GM23338 (cell line): Measurements from ENCODE around the gene CIAO2A. TPM values are rescaled to one million over a fixed set of nuclear protein-coding genes. Genes with fewer than 3 reads are reported as not detected.

Source experiments
- ATAC-seq: fragments of 200-7000 bp; cut with Tn5 transposase; 3 replicates; pipeline ENCODE4 v1.9.1; 2020
- DNase-seq: peaks from one replicate; pipeline ENCODE4 v3.0.0-alpha.2; 2015; ENCODE audit warnings: low spot score
- H2AFZ ChIP-seq: fragments of 200-600 bp; sonication (generic); 2 replicates; pipeline ENCODE4 v1.8.0; 2016; ENCODE audit warnings: antibody characterized with exemption, mild to moderate bottlenecking, moderate library complexity
- H3F3A ChIP-seq: fragments of 200-600 bp; sonication (generic); replicated peaks from 2 replicates; pipeline ENCODE4 v1.8.0; 2017; ENCODE audit warnings: antibody characterized with exemption, mixed run types, low read depth
- H3K27ac ChIP-seq: fragments of 200-600 bp; sonication (generic); 2 replicates; pipeline ENCODE4 v1.6.1; 2016; ENCODE audit warnings: low read depth
- H3K27me3 ChIP-seq: fragments of 200-600 bp; sonication (generic); 2 replicates; pipeline ENCODE4 v1.8.0; 2016; ENCODE audit warnings: mild to moderate bottlenecking, mixed run types, moderate library complexity; ENCODE audit not compliant: insufficient read depth
- H3K36me3 ChIP-seq: fragments of 200-600 bp; sonication (generic); 2 replicates; pipeline ENCODE4 v1.8.0; 2016; ENCODE audit warnings: mild to moderate bottlenecking; ENCODE audit not compliant: insufficient read depth
- H3K4me1 ChIP-seq: fragments of 200-600 bp; sonication (generic); 2 replicates; pipeline ENCODE4 v1.8.0; 2016; ENCODE audit warnings: mild to moderate bottlenecking, moderate library complexity; ENCODE audit not compliant: insufficient read depth
- H3K4me2 ChIP-seq: fragments of 200-600 bp; sonication (generic); 2 replicates; pipeline ENCODE4 v1.7.1; 2017; ENCODE audit warnings: mixed run types
- H3K4me3 ChIP-seq: fragments of 200-600 bp; sonication (generic); 2 replicates; pipeline ENCODE4 v1.6.1; 2016; ENCODE audit warnings: mixed run types
- H3K79me2 ChIP-seq: fragments of 200-600 bp; sonication (generic); replicated peaks from 2 replicates; pipeline ENCODE4 v1.8.0; 2017; ENCODE audit warnings: mild to moderate bottlenecking; ENCODE audit not compliant: insufficient read depth
- H3K9me2 ChIP-seq: fragments of 200-600 bp; sonication (generic); 2 replicates; pipeline ENCODE4 v1.8.0; 2017; ENCODE audit not compliant: insufficient read depth
- H4K20me1 ChIP-seq: fragments of 200-600 bp; sonication (generic); replicated peaks from 2 replicates; pipeline ENCODE4 v1.8.0; 2017; ENCODE audit warnings: mild to moderate bottlenecking; ENCODE audit not compliant: insufficient read depth
- H3K27ac Mint-ChIP-seq: 2 replicates; pipeline ENCODE4 v1.8.0; 2020; ENCODE audit warnings: inconsistent platforms, mild to moderate bottlenecking, moderate library complexity, mixed read lengths
- H3K27me3 Mint-ChIP-seq: 3 replicates; pipeline ENCODE4 v1.8.0; 2022; ENCODE audit warnings: low read depth, mild to moderate bottlenecking, moderate library complexity, mixed read lengths, inconsistent platforms; ENCODE audit not compliant: insufficient read depth, poor library complexity
- H3K36me3 Mint-ChIP-seq: 3 replicates; pipeline ENCODE4 v1.8.0; 2021; ENCODE audit warnings: low read depth, mild to moderate bottlenecking, inconsistent platforms, moderate library complexity, mixed read lengths
- H3K4me1 Mint-ChIP-seq: 3 replicates; pipeline ENCODE4 v1.8.0; 2020; ENCODE audit warnings: mild to moderate bottlenecking, inconsistent platforms, mixed read lengths
- H3K4me3 Mint-ChIP-seq: 3 replicates; pipeline ENCODE4 v1.8.0; 2021; ENCODE audit warnings: moderate library complexity, mild to moderate bottlenecking, inconsistent platforms, mixed read lengths
- H3K9me3 Mint-ChIP-seq: 3 replicates; pipeline ENCODE4 v1.8.0; 2020; ENCODE audit warnings: moderate library complexity, mild to moderate bottlenecking, inconsistent platforms, mixed read lengths
- CREB1 ChIP-seq: fragments of 250-450 bp; sonication (Bioruptor Pico); IDR thresholded peaks from 2 replicates; pipeline ENCODE4 v1.5.0; 2020; ENCODE audit warnings: low read depth, mild to moderate bottlenecking, moderate library complexity
- EZH2 ChIP-seq: fragments of 200-600 bp; sonication (generic); IDR thresholded peaks from one replicate; pipeline ENCODE4 v1.8.0; 2017; ENCODE audit warnings: antibody characterized with exemption, mild to moderate bottlenecking, low read depth; ENCODE audit not compliant: unreplicated experiment
- EZH2phosphoT487 ChIP-seq: fragments of 200-600 bp; sonication (generic); IDR thresholded peaks from one replicate; pipeline ENCODE4 v1.8.1; 2018; ENCODE audit warnings: antibody characterized with exemption; ENCODE audit not compliant: unreplicated experiment
- JUNB ChIP-seq: IDR thresholded peaks from one replicate; pipeline ENCODE4 v1.6.1; 2016; ENCODE audit warnings: antibody characterized with exemption; ENCODE audit not compliant: unreplicated experiment
- NANOG ChIP-seq: IDR thresholded peaks from 2 replicates; pipeline ENCODE4 v1.6.1; 2016; ENCODE audit warnings: antibody characterized with exemption, borderline replicate concordance
- POLR2AphosphoS5 ChIP-seq: IDR thresholded peaks from 2 replicates; pipeline ENCODE4 v1.6.1; 2016; ENCODE audit warnings: antibody characterized with exemption, low read depth
- STAT1 ChIP-seq: IDR thresholded peaks from one replicate; pipeline ENCODE4 v1.6.1; 2016; ENCODE audit warnings: antibody characterized with exemption; ENCODE audit not compliant: unreplicated experiment
- ZNF114 ChIP-seq: fragments of 250-450 bp; sonication (Bioruptor Pico); IDR thresholded peaks from 2 replicates; pipeline ENCODE4 v1.5.0; 2020; ENCODE audit warnings: mild to moderate bottlenecking, moderate library complexity
- ZNF331 ChIP-seq: fragments of 250-450 bp; sonication (Bioruptor Pico); IDR thresholded peaks from 2 replicates; pipeline ENCODE4 v1.5.0; 2020; ENCODE audit warnings: low read depth, mild to moderate bottlenecking, moderate library complexity
- polyA plus RNA-seq: library from polyadenylated mRNA; unstranded; fragments of >200 nt; fragmentation: Nextera tagmentation; extraction: Ambion mirVana; gene quantifications from 2 replicates; pipeline ENCODE4 v1.2.1, GENCODE V29; 2016
- total RNA-seq: library from RNA; depleted of rRNA; stranded (reverse); fragments of >200 nt; shearing (Covaris generic); gene quantifications from 2 replicates; pipeline ENCODE4 v1.2.3, GENCODE V29; 2014
- TF ChIP-seq, protein P1 (sequence below): IDR thresholded peaks from 2 replicates; pipeline ENCODE4 v1.6.1; 2016; ENCODE audit warnings: antibody characterized with exemption
- TF ChIP-seq, protein P2 (sequence below): IDR thresholded peaks from one replicate; pipeline ENCODE4 v1.6.1; 2018; ENCODE audit warnings: antibody characterized with exemption; ENCODE audit not compliant: unreplicated experiment
- TF ChIP-seq, protein P3 (sequence below): fragments of 250-450 bp; sonication (Bioruptor Pico); IDR thresholded peaks from 2 replicates; pipeline ENCODE4 v1.5.0; 2020; ENCODE audit warnings: mild to moderate bottlenecking, moderate library complexity

The CIAO2A gene
- total and polyA plus RNA-seq, 2 experiments from 2014 or later, result 132 to 318 TPM

DNA sequence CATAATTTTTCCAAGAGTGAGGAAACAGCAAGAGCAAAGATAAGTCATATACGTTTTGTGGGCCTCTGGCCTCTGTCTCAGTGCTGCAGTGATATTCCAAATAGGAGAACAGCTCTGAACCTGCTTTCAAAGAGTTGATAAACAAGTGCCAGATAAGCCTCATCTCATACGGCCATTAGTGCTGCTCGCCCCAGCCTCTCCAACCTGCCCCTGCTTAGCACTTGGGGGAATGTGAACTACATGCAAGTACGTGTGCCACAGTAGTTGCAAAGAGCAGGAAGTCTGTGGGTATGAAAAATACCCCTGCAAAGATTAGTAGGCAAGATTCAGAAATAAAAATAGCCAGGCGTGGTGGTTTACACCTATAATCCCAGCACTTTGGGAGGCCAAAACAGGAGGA lies 61.3 kb downstream of the CIAO2A start:
- TF ChIP-seq JUNB (no peak), STAT1 (no peak), ZNF331 (no peak), EZH2 (no peak), EZH2phosphoT487 (no peak), NANOG (no peak), POLR2AphosphoS5 (no peak), CREB1 (CRISPR knock-in tag) (no peak), ZNF114 (CRISPR knock-in tag) (no peak)
- TF ChIP-seq, protein P1, sequence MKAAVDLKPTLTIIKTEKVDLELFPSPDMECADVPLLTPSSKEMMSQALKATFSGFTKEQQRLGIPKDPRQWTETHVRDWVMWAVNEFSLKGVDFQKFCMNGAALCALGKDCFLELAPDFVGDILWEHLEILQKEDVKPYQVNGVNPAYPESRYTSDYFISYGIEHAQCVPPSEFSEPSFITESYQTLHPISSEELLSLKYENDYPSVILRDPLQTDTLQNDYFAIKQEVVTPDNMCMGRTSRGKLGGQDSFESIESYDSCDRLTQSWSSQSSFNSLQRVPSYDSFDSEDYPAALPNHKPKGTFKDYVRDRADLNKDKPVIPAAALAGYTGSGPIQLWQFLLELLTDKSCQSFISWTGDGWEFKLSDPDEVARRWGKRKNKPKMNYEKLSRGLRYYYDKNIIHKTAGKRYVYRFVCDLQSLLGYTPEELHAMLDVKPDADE, result no peak
- TF ChIP-seq, protein P2, sequence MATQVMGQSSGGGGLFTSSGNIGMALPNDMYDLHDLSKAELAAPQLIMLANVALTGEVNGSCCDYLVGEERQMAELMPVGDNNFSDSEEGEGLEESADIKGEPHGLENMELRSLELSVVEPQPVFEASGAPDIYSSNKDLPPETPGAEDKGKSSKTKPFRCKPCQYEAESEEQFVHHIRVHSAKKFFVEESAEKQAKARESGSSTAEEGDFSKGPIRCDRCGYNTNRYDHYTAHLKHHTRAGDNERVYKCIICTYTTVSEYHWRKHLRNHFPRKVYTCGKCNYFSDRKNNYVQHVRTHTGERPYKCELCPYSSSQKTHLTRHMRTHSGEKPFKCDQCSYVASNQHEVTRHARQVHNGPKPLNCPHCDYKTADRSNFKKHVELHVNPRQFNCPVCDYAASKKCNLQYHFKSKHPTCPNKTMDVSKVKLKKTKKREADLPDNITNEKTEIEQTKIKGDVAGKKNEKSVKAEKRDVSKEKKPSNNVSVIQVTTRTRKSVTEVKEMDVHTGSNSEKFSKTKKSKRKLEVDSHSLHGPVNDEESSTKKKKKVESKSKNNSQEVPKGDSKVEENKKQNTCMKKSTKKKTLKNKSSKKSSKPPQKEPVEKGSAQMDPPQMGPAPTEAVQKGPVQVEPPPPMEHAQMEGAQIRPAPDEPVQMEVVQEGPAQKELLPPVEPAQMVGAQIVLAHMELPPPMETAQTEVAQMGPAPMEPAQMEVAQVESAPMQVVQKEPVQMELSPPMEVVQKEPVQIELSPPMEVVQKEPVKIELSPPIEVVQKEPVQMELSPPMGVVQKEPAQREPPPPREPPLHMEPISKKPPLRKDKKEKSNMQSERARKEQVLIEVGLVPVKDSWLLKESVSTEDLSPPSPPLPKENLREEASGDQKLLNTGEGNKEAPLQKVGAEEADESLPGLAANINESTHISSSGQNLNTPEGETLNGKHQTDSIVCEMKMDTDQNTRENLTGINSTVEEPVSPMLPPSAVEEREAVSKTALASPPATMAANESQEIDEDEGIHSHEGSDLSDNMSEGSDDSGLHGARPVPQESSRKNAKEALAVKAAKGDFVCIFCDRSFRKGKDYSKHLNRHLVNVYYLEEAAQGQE, result no peak
- TF ChIP-seq, protein P3, sequence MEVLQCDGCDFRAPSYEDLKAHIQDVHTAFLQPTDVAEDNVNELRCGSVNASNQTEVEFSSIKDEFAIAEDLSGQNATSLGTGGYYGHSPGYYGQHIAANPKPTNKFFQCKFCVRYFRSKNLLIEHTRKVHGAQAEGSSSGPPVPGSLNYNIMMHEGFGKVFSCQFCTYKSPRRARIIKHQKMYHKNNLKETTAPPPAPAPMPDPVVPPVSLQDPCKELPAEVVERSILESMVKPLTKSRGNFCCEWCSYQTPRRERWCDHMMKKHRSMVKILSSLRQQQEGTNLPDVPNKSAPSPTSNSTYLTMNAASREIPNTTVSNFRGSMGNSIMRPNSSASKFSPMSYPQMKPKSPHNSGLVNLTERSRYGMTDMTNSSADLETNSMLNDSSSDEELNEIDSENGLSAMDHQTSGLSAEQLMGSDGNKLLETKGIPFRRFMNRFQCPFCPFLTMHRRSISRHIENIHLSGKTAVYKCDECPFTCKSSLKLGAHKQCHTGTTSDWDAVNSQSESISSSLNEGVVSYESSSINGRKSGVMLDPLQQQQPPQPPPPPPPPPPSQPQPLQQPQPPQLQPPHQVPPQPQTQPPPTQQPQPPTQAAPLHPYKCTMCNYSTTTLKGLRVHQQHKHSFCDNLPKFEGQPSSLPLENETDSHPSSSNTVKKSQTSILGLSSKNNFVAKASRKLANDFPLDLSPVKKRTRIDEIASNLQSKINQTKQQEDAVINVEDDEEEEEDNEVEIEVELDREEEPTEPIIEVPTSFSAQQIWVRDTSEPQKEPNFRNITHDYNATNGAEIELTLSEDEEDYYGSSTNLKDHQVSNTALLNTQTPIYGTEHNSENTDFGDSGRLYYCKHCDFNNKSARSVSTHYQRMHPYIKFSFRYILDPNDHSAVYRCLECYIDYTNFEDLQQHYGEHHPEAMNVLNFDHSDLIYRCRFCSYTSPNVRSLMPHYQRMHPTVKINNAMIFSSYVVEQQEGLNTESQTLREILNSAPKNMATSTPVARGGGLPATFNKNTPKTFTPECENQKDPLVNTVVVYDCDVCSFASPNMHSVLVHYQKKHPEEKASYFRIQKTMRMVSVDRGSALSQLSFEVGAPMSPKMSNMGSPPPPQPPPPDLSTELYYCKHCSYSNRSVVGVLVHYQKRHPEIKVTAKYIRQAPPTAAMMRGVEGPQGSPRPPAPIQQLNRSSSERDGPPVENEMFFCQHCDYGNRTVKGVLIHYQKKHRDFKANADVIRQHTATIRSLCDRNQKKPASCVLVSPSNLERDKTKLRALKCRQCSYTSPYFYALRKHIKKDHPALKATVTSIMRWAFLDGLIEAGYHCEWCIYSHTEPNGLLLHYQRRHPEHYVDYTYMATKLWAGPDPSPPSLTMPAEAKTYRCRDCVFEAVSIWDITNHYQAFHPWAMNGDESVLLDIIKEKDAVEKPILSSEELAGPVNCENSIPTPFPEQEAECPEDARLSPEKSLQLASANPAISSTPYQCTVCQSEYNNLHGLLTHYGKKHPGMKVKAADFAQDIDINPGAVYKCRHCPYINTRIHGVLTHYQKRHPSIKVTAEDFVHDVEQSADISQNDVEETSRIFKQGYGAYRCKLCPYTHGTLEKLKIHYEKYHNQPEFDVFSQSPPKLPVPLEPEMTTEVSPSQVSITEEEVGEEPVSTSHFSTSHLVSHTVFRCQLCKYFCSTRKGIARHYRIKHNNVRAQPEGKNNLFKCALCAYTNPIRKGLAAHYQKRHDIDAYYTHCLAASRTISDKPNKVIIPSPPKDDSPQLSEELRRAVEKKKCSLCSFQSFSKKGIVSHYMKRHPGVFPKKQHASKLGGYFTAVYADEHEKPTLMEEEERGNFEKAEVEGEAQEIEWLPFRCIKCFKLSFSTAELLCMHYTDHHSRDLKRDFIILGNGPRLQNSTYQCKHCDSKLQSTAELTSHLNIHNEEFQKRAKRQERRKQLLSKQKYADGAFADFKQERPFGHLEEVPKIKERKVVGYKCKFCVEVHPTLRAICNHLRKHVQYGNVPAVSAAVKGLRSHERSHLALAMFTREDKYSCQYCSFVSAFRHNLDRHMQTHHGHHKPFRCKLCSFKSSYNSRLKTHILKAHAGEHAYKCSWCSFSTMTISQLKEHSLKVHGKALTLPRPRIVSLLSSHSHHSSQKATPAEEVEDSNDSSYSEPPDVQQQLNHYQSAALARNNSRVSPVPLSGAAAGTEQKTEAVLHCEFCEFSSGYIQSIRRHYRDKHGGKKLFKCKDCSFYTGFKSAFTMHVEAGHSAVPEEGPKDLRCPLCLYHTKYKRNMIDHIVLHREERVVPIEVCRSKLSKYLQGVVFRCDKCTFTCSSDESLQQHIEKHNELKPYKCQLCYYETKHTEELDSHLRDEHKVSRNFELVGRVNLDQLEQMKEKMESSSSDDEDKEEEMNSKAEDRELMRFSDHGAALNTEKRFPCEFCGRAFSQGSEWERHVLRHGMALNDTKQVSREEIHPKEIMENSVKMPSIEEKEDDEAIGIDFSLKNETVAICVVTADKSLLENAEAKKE (CRISPR knock-in tag), result no peak
- no peaks in the 10 kb centered on the region for H3K9me2 ChIP-seq
- no peaks in the 10 kb centered on the region for H3F3A ChIP-seq
- H3K4me3 ChIP-seq, result no peak overlapping the region
- DNase-seq, result no peak
- H3K27me3 ChIP-seq, result no peaks in the 10 kb centered on the region
- no peak overlapping the region for H3K4me2 ChIP-seq
- no peak overlapping the region for H2AFZ ChIP-seq
- Mint-ChIP-seq H3K36me3 (no peaks in the 10 kb centered on the region), H3K4me3 (no peak overlapping the region), H3K27me3 (peaks cover 3% of the 10 kb centered on the region), H3K9me3 (no peaks in the 10 kb centered on the region), H3K27ac (no peak overlapping the region), H3K4me1 (0 out of 3 replicates have a peak, but pooled peaks cover 5% of the 10 kb centered on the region)
- no peak overlapping the region for H3K27ac ChIP-seq
- H3K79me2 ChIP-seq, result no peaks in the 10 kb centered on the region
- H3K36me3 ChIP-seq, result no peaks in the 10 kb centered on the region
- ATAC-seq, result no peak
- no peaks in the 10 kb centered on the region for H4K20me1 ChIP-seq
- H3K4me1 ChIP-seq, result no peaks in the 10 kb centered on the region
